Measurements from ENCODE around the gene GFAP.

DNA sequence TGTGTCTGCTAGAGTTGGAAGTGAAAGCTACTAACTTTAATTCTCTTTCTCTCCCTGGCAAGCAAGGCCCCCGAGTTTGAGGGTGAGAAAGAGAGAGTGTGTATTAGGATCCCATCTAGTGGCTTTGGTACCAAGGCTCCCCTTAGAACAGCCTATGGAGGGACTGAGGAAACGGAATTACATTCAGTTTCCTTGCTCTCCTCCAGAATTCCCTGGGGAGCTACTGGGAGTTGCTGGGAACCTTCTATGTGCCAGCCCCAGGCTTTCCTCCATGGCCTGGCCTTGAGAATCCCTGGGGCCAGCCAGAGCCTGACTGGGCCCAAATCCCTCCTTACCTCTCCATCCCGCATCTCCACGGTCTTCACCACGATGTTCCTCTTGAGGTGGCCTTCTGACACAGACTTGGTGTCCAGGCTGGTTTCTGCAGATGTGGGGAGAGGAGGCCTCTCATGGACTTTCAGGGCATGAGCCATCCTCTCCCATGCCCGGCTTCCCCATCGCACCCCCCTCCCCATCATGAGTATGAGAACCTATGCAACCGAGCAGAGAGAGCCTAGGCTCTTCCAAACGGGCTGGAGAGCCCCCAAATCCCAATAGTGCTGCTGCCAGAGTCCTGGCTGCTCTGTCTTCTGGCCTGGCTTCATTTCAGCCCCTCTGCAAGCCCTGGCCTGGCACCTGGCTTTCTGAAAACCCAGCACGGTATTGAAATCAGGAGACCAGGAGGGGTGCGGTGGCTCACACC is 7.4 kb downstream of the GFAP start:
- TF ChIP-seq, protein P1, sequence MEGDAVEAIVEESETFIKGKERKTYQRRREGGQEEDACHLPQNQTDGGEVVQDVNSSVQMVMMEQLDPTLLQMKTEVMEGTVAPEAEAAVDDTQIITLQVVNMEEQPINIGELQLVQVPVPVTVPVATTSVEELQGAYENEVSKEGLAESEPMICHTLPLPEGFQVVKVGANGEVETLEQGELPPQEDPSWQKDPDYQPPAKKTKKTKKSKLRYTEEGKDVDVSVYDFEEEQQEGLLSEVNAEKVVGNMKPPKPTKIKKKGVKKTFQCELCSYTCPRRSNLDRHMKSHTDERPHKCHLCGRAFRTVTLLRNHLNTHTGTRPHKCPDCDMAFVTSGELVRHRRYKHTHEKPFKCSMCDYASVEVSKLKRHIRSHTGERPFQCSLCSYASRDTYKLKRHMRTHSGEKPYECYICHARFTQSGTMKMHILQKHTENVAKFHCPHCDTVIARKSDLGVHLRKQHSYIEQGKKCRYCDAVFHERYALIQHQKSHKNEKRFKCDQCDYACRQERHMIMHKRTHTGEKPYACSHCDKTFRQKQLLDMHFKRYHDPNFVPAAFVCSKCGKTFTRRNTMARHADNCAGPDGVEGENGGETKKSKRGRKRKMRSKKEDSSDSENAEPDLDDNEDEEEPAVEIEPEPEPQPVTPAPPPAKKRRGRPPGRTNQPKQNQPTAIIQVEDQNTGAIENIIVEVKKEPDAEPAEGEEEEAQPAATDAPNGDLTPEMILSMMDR (conservative IDR thresholded peaks at IDR 0.05; ENCODE audit: low read length), result no peak
- no peak for TF ChIP-seq EZH2phosphoT487 (IDR thresholded peaks at IDR 0.05; ENCODE audit: borderline replicate concordance)

Measured in Loucy (cell line).